DMS79 (cell line): ENCODE results near the gene CNTNAP2.
"Not testable (repeated sequence)": the region's sequence is repeated elsewhere in the genome, so short reads cannot be mapped to it uniquely, and the experiment has no call there.

Experiments
- DNase-seq: peaks from one replicate; lab custom pipeline; 2025; lab: John Stamatoyannopoulos, UW

Gene CNTNAP2

DNA sequence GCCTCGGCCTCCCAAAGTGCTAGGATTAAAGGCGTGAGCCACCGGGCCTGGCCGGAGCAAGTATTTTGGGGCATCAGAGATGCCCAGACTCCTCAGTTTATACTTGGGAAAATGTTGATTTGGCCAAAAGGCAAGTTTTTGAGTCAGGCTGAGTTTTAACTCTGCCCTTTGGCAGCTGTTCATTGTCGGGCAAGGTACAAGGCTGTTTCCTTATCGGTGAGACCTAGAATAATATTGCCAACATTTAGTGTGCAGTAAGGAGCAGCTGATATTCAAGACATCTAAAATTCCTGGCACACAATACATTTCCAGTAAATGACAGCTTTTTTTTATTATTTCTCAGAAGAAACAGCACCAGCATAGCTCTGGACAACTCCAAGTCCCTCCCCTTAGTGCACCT is 2326.3 kb downstream of the CNTNAP2 start:
- DNase-seq = no peak

DNA sequence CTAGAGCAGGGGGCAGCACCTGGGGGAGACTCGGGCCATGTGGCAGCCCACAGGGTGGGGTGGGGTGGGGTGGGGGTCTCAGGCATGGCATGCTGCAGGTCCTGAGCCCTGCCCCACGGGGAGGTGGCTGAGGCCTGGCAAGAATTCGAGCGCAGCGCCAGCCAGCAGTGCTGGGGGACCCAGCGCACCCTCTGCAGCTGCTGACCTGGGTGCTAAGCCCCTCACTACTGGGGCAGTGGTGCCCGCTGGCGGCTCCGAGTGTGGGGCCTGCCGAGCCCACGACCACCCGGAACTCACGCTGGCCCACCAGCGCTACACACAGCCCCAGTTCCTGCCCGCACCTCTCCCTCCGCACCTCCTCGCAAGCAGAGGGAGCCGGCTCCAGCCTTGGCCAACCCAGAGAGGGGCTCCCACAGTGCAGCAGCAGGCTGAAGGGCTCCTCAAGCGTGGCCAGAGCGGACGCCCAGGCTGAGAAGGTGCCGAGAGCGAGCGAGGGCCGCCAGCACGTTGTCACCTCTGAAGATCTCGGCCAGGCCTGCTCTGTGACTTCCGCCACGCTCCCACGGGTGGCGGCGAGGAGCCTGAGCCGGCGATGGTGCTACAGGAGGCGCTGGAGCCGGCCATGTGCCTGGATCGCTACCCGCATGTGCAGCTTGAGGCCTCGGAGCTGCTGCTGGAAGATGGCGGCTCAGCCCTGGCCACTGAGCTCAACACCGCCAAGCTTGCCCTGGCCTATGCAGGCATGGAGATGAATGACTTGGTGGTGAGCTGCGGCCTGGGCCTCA is 2328.9 kb downstream of the CNTNAP2 start:
- no peak for DNase-seq

DNA sequence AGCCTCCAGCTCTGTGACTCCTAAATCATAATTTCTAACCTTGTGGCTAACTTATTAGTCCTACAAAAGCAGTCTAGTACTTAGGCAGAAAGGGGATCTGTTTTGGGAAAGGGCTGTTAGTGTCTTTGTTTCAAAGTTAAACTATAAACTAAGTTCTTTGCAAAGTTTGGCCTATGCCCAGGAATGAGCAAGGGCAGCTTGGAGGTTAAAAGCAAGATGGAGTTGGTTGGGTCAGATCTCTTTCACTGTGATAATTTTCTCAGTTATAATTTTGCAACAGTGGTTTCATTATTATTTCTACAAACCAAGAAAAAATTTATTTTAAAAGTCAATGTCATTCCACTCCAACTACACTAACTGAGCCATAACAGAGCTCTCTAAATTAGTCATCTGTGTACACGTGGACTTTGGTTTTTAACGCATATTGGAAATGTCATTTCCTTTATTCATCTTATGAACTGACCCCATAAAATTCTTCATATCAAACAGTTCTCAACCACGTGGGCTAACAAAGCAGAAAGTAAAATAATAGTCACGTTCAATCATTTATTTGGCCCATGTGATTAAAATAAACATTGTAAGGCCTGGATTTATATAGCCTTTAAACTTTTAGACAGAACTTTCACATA is 2330.7 kb downstream of the CNTNAP2 start:
- DNase-seq = no peak

DNA sequence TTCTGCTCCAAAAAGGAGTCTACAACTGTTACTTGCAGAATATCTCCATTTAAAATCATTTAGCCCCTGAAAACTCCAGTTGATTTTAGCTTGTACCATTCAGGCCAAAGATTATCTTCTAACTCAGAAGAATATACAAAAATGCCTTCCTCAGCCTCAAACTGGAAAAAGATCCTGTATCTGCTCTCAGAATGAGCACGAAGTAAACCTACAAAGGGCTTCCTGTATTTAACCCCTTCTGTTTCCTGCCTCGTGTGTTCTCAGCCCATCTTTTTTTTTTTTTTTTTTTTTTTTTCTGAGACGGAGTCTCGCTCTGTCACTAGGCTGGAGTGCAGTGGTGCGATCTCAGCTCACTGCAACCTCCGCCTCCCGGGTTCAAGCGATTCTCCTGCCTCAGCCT is 2334.9 kb downstream of the CNTNAP2 start:
- DNase-seq = not testable (repeated sequence)

DNA sequence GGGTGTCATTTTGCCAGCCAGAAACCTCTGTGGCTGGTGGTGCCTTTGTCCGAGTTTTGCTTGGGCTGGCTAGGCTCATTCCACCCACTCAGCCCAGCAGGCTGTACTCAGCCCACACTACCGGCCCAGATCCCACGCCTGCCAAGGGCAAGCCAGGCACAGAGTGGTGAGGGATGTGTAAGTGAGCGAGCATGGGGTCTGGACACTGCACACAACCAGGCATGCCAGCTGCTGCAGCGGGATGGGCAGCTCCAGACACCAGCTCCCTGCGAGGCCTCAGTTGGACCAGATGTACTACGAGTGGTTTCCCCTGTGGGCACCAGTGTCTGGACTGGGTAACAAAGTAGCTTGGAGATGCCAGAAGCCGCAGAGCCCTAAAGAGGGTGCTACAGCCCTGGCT is 2339.8 kb downstream of the CNTNAP2 start:
- no peak for DNase-seq

DNA sequence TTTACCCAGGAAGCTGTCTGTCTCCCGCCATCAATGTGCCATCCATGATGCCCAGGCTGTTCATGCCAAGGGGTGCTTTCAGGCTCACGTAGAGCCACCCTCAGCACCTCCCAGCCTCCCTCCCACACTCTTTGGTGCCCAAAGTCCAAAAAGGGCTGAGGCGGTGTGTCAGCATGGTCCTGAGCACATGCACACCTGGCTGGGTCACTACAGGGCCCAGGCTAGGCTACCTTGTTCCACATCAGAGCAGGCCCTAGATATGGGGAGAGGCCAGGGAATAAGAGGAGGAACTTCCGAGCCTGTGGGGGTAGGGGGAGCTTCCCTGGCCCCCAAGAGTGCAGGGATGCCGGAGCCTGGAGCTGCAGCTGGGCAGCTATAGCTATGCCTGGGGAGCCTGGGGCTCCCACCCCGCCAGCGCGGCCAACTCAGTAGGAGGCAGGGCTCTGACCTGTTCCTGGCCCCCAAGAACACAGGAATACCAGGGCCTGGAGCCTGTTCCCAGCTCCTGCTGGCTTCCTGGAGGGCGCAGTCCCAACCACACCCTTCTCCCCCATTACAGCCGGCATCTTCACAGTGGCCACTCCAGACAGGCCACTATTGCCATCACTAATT is 2340.8 kb downstream of the CNTNAP2 start:
- DNase-seq = no peak

DNA sequence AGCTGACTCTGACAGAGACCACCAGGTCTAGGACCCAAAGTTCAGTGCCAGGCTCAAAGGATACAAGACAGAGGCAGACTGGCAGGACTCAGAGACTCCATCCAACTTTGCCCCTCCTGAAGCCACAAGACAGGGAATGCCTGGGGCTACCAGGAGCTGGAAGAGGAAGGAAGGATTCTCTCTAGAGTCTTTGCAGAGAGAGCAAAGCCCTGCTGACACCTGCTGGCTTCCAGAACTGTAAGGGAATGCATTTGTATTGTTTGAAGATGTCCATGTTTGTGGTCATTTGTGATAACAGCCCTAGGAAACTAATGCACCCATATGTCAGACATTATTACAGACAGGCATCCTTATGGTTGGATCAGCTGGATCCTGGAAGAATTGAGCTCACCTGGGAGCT is 2341.7 kb downstream of the CNTNAP2 start:
- no peak for DNase-seq

DNA sequence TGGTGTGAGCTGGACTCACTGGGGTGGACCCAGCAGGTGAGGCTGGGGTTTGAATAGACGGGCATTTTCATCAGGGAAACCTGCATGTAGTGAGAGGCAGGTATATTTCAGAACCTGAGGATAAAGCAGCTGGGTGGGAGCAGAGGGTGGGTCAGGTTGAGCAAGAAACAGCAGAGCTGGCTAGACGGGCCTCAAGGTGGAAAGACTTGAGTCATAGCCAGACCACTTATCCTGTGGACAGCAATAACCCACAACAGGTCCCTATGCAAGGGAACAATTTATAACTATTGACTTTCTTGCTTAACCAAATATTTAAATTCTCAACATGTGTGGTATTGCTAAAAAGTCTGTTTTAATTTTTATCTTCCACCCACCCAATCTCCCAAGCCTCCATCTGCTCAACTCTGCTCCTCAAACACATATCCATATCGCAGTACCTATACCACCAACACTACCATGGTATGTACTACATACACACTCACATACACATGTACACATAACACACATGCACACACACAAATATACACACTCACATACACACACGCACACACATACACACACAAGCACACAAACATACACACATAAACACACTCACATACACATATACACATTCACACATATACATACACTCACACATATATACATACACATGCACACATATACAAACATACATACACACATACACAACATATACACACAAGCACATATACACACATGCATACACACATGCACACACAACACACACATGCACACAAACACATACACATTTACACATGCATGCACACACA is 2345.0 kb downstream of the CNTNAP2 start:
- DNase-seq = no peak

DNA sequence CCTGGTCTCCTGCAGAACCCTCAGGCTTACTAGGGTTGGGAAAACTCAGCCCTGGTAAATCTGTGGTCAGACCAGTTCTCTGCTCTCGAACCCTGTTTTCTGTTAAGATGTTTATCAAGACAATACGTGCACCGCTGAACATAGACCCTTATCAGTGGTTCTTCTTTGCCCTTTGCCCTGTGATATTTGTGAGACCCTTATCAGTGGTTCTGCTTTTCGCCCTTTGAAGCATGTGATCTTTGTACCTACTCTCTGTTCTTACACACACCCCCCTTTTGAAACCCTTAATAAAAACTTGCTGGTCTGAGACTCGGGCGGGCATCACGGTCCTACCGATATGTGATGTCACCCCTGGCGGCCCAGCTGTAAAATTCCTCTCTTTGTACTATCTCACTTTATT is 2346.2 kb downstream of the CNTNAP2 start:
- not testable (repeated sequence) for DNase-seq

DNA sequence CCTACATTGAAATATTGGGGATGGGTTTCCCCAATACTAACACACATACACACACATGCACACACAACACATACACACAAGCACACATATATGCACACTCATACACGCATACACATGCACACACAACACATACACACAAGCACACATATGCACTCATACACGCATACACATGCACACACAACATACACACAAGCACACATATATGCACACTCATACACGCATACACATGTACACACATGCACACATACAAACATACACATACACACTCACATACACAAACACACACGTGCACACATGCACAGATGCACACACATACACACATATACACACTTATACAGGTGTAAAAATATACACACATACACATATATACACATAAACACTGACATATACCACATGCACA is 2346.6 kb downstream of the CNTNAP2 start:
- no peak for DNase-seq

DNA sequence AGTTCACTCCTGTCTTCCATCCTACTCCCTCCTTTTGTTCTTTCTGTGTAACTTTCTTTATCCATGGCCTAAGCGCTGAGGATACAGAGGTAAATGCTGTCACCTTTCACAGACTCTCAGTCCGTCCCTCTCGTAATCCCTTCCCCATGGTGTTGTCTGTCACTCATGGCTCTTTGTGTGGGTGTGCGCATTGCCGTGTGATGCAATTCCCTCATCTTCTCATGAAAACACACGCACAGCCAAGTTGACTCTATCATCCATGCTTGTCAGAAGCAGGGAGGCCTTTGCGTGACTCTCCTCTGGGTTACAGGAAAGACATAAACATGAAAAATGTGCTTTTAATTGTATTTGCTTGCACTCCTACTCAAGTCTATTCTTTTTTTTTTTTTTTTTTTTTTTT is 2348.3 kb downstream of the CNTNAP2 start:
- no peak for DNase-seq

DNA sequence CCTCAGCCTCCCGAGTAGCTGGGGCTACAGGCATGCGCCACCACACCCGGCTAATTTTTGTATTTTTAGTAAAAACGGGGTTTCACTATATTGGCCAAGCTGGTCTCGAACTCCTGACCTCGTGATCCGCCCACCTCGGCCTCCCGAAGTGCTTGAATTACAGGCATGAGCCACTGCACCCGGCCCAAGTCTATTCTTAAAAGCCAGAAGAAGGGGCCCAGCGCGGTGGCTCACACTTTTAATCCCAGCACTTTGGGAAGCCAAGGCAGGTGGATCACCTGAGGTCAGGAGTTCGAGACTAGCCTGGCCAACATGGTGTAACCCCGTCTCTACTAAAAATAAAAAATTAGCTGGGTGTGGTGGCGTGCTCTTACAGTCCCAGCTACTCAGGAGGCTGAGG is 2348.8 kb downstream of the CNTNAP2 start:
- DNase-seq = not testable (repeated sequence)

DNA sequence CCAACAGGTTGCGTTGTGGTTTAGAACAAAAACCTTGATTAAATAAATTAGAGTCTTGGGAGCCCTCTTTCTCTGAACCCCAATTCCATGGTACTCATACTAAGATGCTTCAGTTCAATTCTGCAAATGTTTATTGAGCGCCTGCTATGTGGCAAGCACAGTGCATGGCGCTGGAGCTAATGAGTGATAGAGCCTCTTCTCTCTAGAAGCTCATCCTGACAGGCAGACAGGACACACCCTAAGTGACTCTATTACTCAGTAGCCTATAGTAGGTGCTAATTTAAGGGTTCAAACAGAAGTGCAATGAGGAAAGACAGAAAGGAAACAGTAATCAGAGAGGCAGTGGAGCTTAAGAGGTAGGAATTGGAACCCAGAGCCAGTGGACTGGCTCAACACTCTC is 2349.5 kb downstream of the CNTNAP2 start:
- no peak for DNase-seq

DNA sequence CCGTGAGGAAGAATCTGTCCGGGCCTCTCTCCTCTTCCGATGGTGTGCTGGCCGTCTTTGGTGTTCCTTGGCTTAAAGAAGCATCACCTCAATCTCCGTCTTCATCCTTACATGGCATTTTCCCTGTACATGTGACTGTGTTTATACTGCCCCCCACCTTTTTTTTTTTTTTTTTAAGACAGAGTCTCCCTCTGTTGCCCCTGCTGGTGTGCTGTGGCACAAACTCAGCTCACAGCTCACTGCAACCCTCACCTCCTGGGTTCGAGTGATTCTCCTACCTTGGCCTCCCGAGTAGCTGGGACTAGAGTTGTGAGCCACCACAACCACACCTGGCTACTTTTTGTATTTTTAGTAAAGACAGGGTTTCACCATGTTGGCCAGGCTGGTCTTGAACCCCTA is 2352.1 kb downstream of the CNTNAP2 start:
- DNase-seq = no peak
